Caco-2 (cell line): Measurements from ENCODE around the gene APIP. TPM values are rescaled to one million over a fixed set of nuclear protein-coding genes. Genes with fewer than 3 reads are reported as not detected.

ENCODE experiments used
- BruUV-seq: library from RNA; stranded (reverse); fragments of 400-500 nt; replicated peaks from 2 replicates; lab custom pipeline; 2021; lab: Mats Ljungman, UMichigan
- CTCF ChIA-PET: fragments of 300-600 bp; sonication (Branson Sonifier 250); formaldehyde crosslinking; loops from one replicate; lab custom pipeline; 2022; ENCODE audit warnings: antibody characterized with exemption; lab: Charles Lee
- POLR2A ChIA-PET: fragments of 300-600 bp; sonication (Branson Sonifier 250); formaldehyde crosslinking; loops from one replicate; lab custom pipeline; 2022; ENCODE audit warnings: antibody characterized with exemption; lab: Charles Lee
- DNase-seq, 2 experiments: peaks; one replicate each; pipeline versions ENCODE4 v3.0.0 to v3.0.0-alpha.2; 2020 to 2022
- H3K27me3 ChIP-seq: replicated peaks from 2 replicates; pipeline ENCODE4 v1.6.0; 2011; ENCODE audit warnings: low read length; ENCODE audit not compliant: control insufficient read depth, insufficient read depth
- H3K36me3 ChIP-seq: 2 replicates; pipeline ENCODE4 v1.5.1; 2011; ENCODE audit warnings: low read length; ENCODE audit not compliant: control insufficient read depth, insufficient read depth
- H3K4me1 ChIP-seq: fragments of 250-450 bp; sonication (Bioruptor Pico); 2 replicates; pipeline ENCODE4 v1.5.1; 2020; ENCODE audit warnings: mild to moderate bottlenecking
- H3K4me3 ChIP-seq: 2 replicates; pipeline ENCODE4 v1.5.1; 2011; ENCODE audit warnings: low read depth, mild to moderate bottlenecking, control low read depth, low read length
- H3K9me3 ChIP-seq: fragments of 250-450 bp; sonication (Bioruptor Pico); 2 replicates; pipeline ENCODE4 v1.5.1; 2020; ENCODE audit warnings: mild to moderate bottlenecking, moderate library complexity
- H3K27ac Mint-ChIP-seq: one replicate; pipeline ENCODE4 v1.8.0; 2022; ENCODE audit warnings: mixed read lengths; ENCODE audit not compliant: unreplicated experiment
- H3K27me3 Mint-ChIP-seq: one replicate; pipeline ENCODE4 v1.8.0; 2022; ENCODE audit warnings: mixed read lengths; ENCODE audit not compliant: insufficient read depth, unreplicated experiment
- H3K36me3 Mint-ChIP-seq: one replicate; pipeline ENCODE4 v1.8.0; 2022; ENCODE audit warnings: mild to moderate bottlenecking, mixed read lengths; ENCODE audit not compliant: insufficient read depth, unreplicated experiment
- H3K4me1 Mint-ChIP-seq: one replicate; pipeline ENCODE4 v1.8.0; 2022; ENCODE audit warnings: low read depth, mixed read lengths; ENCODE audit not compliant: unreplicated experiment
- H3K4me3 Mint-ChIP-seq: one replicate; pipeline ENCODE4 v1.8.0; 2022; ENCODE audit warnings: mild to moderate bottlenecking, moderate library complexity, mixed read lengths; ENCODE audit not compliant: unreplicated experiment
- H3K9me3 Mint-ChIP-seq: one replicate; pipeline ENCODE4 v1.8.0; 2022; ENCODE audit warnings: mixed read lengths; ENCODE audit not compliant: unreplicated experiment
- CTCF ChIP-seq, 2 experiments: fragments of 200-600 bp in 1 of 2; IDR thresholded peaks; 1 replicate in 1 of 2; 2 replicates in 1 of 2; pipeline versions ENCODE4 v1.5.1 to v1.8.0; 2011 to 2022; ENCODE audit warnings: antibody characterized with exemption in 1 of 2, control low read depth in 1 of 2, inconsistent platforms in 1 of 2, low read depth in 1 of 2, low read length in 1 of 2, mild to moderate bottlenecking in 1 of 2, moderate library complexity in 1 of 2; ENCODE audit not compliant: insufficient read depth in 1 of 2, severe bottlenecking in 1 of 2, unreplicated experiment in 1 of 2
- intact Hi-C: fragments of 100-400 bp; cut with micrococcal nuclease; formaldehyde crosslinking; loops from one replicate; pipeline ENCODE4 v1.10.0; 2022; ENCODE audit not compliant: unreplicated experiment
- total RNA-seq: library from RNA; stranded (reverse); gene quantifications from 2 replicates; pipeline ENCODE4 v1.2.3, GENCODE V29; 2022

The APIP gene
- total RNA-seq, 1 experiment from 2014 or later: 19.8 TPM

GRCh38 chr11:34870548-34871196 is 45.5 kb downstream of the APIP start:
- Histone ChIP-seq H3K36me3 (no peaks in the 10 kb centered on the region), H3K9me3 (no peaks in the 10 kb centered on the region), H3K4me3 (no peak overlapping the region), H3K27me3 (no peaks in the 10 kb centered on the region), H3K4me1 (no peaks in the 10 kb centered on the region)
- no TSS peak for BruUV-seq
- POLR2A ChIA-PET: no interaction called here
- Mint-ChIP-seq H3K4me3 (no peak overlapping the region), H3K9me3 (no peaks in the 10 kb centered on the region), H3K27me3 (no peaks in the 10 kb centered on the region), H3K36me3 (no peaks in the 10 kb centered on the region), H3K4me1 (no peaks in the 10 kb centered on the region), H3K27ac (no peak overlapping the region)
- CTCF ChIA-PET: interaction anchor here (0.6 kb wide), 1 partner anchor 128 kb away, joined by 3 read pairs; no protein-coding TSS in a partner anchor
- no peak for DNase-seq
- intact Hi-C loops: no loop called here
- no peak for TF ChIP-seq CTCF (IDR thresholded peaks at IDR 0.05; ENCODE audit: insufficient read depth in 1 of 2, low read depth in 1 of 2, low read length in 1 of 2, severe bottlenecking in 1 of 2, unreplicated experiment in 1 of 2)

- no peaks in the 10 kb centered on the region for H3K4me1 ChIP-seq
- no peaks in the 10 kb centered on the region for H3K36me3 ChIP-seq
- peak in 1 of 2 experiments; percentile 18 for TF ChIP-seq CTCF (IDR thresholded peaks at IDR 0.05; ENCODE audit: insufficient read depth in 1 of 2, low read depth in 1 of 2, low read length in 1 of 2, severe bottlenecking in 1 of 2, unreplicated experiment in 1 of 2)
- Mint-ChIP-seq H3K4me3 (no peak overlapping the region), H3K4me1 (no peaks in the 10 kb centered on the region), H3K27me3 (no peaks in the 10 kb centered on the region), H3K36me3 (no peaks in the 10 kb centered on the region), H3K27ac (no peak overlapping the region), H3K9me3 (peaks cover 5% of the 10 kb centered on the region)
- H3K27me3 ChIP-seq: no peaks in the 10 kb centered on the region
- no peak overlapping the region for H3K4me3 ChIP-seq
- CTCF ChIA-PET: interaction anchor here (0.5 to 1.1 kb wide), 2 partner anchors 283 to 447 kb away, joined by 3 read pairs; no protein-coding TSS in a partner anchor
- DNase-seq: no peak
- POLR2A ChIA-PET: no interaction called here
- intact Hi-C loops: no loop called here
- no TSS peak for BruUV-seq
- H3K9me3 ChIP-seq: no peaks in the 10 kb centered on the region
These were observed 46.8 kb downstream of the APIP start for GRCh38 chr11:34869425-34869824.

- no peak overlapping the region for H3K4me3 Mint-ChIP-seq
- H3K27ac Mint-ChIP-seq: no peak overlapping the region
- no peak for TF ChIP-seq CTCF (IDR thresholded peaks at IDR 0.05; ENCODE audit: insufficient read depth in 1 of 2, low read depth in 1 of 2, low read length in 1 of 2, severe bottlenecking in 1 of 2, unreplicated experiment in 1 of 2)
- H3K9me3 Mint-ChIP-seq: peaks cover 15% of the 10 kb centered on the region
- no TSS peak for BruUV-seq
- no peaks in the 10 kb centered on the region for H3K4me1 Mint-ChIP-seq
- Histone ChIP-seq H3K4me1 (no peaks in the 10 kb centered on the region), H3K36me3 (no peaks in the 10 kb centered on the region), H3K9me3 (no peaks in the 10 kb centered on the region), H3K27me3 (no peaks in the 10 kb centered on the region), H3K4me3 (no peak overlapping the region)
- CTCF ChIA-PET: no interaction called here
- no peaks in the 10 kb centered on the region for H3K36me3 Mint-ChIP-seq
- no peaks in the 10 kb centered on the region for H3K27me3 Mint-ChIP-seq
- intact Hi-C loops: no loop called here
- POLR2A ChIA-PET: no interaction called here
- no peak for DNase-seq
These were observed 49.8 kb downstream of the APIP start for GRCh38 chr11:34866375-34866774.
